ENCODE results near the gene MOB3B.

DNA sequence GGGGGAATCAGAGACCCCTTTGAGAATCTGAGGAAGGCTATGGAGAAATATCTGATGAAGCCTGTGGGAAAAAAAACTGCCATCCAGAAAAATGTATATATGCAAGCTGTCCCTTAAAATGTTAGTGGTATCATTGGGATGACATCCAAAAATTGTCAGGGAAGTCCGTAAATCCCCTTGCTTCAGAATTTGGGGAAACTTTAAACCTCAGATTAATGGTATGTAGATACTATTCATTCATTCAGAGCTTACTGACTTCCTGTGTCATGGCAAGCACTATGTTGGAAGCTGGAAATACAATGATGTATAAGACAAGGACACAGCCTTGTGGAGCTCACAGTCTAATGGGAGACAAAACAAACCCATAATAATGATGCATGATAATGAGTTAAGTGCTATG, 10.9 kb upstream of the MOB3B start:
- TF ChIP-seq TRIM28 (IDR thresholded peaks at IDR 0.05; ENCODE audit: borderline replicate concordance, low read length) (no peak), ZNF623 (tag by site-specific recombination; IDR thresholded peaks at IDR 0.05) (no peak), YY1 (tag by site-specific recombination; IDR thresholded peaks at IDR 0.05) (no peak), BCL11A (tag by site-specific recombination; IDR thresholded peaks at IDR 0.05; ENCODE audit: low read depth) (no peak), ZNF37A (tag by site-specific recombination; IDR thresholded peaks at IDR 0.05) (no peak), ZNF133 (tag by site-specific recombination; IDR thresholded peaks at IDR 0.05) (no peak), ZNF274 (IDR thresholded peaks at IDR 0.05; ENCODE audit: low read length) (no peak), ZNF274 (tag by site-specific recombination; IDR thresholded peaks at IDR 0.05; ENCODE audit: borderline replicate concordance) (no peak), ZBTB7A (tag by site-specific recombination; IDR thresholded peaks at IDR 0.05; ENCODE audit: low read depth) (no peak)
- TF ChIP-seq, protein P1, sequence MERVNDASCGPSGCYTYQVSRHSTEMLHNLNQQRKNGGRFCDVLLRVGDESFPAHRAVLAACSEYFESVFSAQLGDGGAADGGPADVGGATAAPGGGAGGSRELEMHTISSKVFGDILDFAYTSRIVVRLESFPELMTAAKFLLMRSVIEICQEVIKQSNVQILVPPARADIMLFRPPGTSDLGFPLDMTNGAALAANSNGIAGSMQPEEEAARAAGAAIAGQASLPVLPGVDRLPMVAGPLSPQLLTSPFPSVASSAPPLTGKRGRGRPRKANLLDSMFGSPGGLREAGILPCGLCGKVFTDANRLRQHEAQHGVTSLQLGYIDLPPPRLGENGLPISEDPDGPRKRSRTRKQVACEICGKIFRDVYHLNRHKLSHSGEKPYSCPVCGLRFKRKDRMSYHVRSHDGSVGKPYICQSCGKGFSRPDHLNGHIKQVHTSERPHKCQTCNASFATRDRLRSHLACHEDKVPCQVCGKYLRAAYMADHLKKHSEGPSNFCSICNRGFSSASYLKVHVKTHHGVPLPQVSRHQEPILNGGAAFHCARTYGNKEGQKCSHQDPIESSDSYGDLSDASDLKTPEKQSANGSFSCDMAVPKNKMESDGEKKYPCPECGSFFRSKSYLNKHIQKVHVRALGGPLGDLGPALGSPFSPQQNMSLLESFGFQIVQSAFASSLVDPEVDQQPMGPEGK (tag by site-specific recombination; IDR thresholded peaks at IDR 0.05) = no peak
- TF ChIP-seq, protein P2, sequence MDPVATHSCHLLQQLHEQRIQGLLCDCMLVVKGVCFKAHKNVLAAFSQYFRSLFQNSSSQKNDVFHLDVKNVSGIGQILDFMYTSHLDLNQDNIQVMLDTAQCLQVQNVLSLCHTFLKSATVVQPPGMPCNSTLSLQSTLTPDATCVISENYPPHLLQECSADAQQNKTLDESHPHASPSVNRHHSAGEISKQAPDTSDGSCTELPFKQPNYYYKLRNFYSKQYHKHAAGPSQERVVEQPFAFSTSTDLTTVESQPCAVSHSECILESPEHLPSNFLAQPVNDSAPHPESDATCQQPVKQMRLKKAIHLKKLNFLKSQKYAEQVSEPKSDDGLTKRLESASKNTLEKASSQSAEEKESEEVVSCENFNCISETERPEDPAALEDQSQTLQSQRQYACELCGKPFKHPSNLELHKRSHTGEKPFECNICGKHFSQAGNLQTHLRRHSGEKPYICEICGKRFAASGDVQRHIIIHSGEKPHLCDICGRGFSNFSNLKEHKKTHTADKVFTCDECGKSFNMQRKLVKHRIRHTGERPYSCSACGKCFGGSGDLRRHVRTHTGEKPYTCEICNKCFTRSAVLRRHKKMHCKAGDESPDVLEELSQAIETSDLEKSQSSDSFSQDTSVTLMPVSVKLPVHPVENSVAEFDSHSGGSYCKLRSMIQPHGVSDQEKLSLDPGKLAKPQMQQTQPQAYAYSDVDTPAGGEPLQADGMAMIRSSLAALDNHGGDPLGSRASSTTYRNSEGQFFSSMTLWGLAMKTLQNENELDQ (tag by site-specific recombination; IDR thresholded peaks at IDR 0.05; ENCODE audit: low read depth) = no peak
- TF ChIP-seq, protein P3, sequence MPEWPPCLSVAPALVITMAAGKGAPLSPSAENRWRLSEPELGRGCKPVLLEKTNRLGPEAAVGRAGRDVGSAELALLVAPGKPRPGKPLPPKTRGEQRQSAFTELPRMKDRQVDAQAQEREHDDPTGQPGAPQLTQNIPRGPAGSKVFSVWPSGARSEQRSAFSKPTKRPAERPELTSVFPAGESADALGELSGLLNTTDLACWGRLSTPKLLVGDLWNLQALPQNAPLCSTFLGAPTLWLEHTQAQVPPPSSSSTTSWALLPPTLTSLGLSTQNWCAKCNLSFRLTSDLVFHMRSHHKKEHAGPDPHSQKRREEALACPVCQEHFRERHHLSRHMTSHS (tag by site-specific recombination; IDR thresholded peaks at IDR 0.05) = no peak
- TF ChIP-seq, protein P4, sequence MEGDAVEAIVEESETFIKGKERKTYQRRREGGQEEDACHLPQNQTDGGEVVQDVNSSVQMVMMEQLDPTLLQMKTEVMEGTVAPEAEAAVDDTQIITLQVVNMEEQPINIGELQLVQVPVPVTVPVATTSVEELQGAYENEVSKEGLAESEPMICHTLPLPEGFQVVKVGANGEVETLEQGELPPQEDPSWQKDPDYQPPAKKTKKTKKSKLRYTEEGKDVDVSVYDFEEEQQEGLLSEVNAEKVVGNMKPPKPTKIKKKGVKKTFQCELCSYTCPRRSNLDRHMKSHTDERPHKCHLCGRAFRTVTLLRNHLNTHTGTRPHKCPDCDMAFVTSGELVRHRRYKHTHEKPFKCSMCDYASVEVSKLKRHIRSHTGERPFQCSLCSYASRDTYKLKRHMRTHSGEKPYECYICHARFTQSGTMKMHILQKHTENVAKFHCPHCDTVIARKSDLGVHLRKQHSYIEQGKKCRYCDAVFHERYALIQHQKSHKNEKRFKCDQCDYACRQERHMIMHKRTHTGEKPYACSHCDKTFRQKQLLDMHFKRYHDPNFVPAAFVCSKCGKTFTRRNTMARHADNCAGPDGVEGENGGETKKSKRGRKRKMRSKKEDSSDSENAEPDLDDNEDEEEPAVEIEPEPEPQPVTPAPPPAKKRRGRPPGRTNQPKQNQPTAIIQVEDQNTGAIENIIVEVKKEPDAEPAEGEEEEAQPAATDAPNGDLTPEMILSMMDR (tag by site-specific recombination; IDR thresholded peaks at IDR 0.05) = no peak

All from HEK293 (cell line).